ENCODE results near the gene TSPAN14.

- TF ChIP-seq CTCF (conservative IDR thresholded peaks at IDR 0.05 in 1 of 2, IDR thresholded peaks at IDR 0.05 in 1 of 2; ENCODE audit: low read depth in 1 of 2, low read length in 2 of 2): no peak
- no peak for TF ChIP-seq EZH2 (IDR thresholded peaks at IDR 0.05; ENCODE audit: low read length, missing control alignments)
Measured at GRCh38 chr10:80410578-80411145, 43.4 kb upstream of the TSPAN14 start.
